ENCODE results near the gene RASSF7. TPM values are rescaled to one million over a fixed set of nuclear protein-coding genes. Genes with fewer than 3 reads are reported as not detected.

RASSF7 gene
- total and polyA plus RNA-seq, 8 donors: 16.7 to 330 (median 94.9) TPM

DNA sequence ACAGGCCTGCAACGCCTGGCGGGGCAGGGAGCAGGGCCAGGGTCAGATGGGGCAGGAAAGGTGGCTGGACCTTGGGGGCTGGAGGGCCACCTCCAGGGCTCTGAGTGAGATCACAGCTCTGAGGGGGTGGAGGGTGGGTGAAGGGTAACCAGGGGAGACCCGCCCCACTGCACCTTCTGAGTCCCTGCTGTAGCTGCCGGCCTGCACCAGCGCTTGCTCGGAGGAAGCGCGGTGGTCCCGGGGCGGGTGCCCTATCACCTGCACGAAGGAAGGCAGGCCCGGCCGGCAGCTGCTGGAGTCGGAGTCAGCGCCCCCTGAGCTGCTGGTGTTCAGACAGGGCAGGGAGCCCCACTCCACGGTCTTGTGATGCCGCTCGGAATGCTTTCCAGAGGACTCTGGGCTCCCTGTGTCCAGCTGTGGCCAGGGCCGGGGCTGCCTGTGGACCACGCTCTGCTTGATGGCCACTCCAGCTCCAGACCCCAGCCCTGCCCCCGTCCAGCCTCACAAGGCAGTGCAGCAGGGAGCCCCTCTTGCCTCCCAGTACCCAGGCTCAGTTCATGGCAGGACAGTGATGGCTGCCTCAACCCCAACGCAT is 4.0 kb upstream of the RASSF7 start:
- WGBS, 5 donors: 83 to 87% (median 85%) methylated on average over 13 to 22 of the region's 22 CpGs
- no peak overlapping the region for H3K27ac ChIP-seq
- intact Hi-C loops (cut with DNase I; ENCODE audit: low total_unique reads): no loop called here
- no peaks in the 10 kb centered on the region for H3K9me3 ChIP-seq
- DNase-seq: no peak
- H3K27me3 ChIP-seq: peaks cover 0 to 79% (median 45%) of the 10 kb centered on the region in 3 donors
- peaks cover 30 to 50% (median 44%) of the 10 kb centered on the region in 4 donors for H3K4me1 ChIP-seq
- H3K4me3 ChIP-seq: no peak overlapping the region
- TF ChIP-seq EP300 (IDR thresholded peaks at IDR 0.05): no peak
- TF ChIP-seq, protein P1, sequence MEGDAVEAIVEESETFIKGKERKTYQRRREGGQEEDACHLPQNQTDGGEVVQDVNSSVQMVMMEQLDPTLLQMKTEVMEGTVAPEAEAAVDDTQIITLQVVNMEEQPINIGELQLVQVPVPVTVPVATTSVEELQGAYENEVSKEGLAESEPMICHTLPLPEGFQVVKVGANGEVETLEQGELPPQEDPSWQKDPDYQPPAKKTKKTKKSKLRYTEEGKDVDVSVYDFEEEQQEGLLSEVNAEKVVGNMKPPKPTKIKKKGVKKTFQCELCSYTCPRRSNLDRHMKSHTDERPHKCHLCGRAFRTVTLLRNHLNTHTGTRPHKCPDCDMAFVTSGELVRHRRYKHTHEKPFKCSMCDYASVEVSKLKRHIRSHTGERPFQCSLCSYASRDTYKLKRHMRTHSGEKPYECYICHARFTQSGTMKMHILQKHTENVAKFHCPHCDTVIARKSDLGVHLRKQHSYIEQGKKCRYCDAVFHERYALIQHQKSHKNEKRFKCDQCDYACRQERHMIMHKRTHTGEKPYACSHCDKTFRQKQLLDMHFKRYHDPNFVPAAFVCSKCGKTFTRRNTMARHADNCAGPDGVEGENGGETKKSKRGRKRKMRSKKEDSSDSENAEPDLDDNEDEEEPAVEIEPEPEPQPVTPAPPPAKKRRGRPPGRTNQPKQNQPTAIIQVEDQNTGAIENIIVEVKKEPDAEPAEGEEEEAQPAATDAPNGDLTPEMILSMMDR (IDR thresholded peaks at IDR 0.05): no peak
- no peak for TF ChIP-seq POLR2A (IDR thresholded peaks at IDR 0.05)
- TF ChIP-seq POLR2AphosphoS5 (IDR thresholded peaks at IDR 0.05): no peak
- no peaks in the 10 kb centered on the region for H3K36me3 ChIP-seq

GRCh38 chr11:557328-558132 is 3.2 kb upstream of the RASSF7 start:
- peaks cover 0 to 72% (median 45%) of the 10 kb centered on the region in 3 donors for H3K27me3 ChIP-seq
- DNase-seq: no peak
- intact Hi-C loops (cut with DNase I; ENCODE audit: low total_unique reads): no loop called here

DNA sequence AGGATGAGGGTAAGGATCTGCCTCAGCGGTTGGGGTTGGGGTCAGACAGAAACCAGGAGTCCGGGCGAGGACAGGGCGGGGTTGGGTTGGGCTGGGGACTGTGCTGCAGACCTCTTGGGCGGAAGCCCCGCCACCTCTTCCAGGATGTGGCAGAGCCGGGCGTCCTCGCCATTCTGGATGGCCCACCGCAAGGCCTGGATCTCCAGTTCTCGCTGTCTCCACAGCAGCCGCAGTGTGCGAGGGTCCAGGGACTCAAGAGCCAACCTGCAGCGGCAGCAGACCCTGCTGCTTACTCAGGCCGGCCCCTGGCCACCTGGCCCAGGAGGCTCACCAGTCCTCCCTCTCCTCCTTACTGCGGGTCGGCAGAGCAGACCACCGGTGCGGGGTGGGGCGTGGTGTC is 2.3 kb upstream of the RASSF7 start:
- 86 to 91% (median 88%) methylated on average over 11 to 20 of the region's 20 CpGs for WGBS, 5 donors
- no peak for TF ChIP-seq POLR2AphosphoS5 (IDR thresholded peaks at IDR 0.05)
- TF ChIP-seq POLR2A (IDR thresholded peaks at IDR 0.05): no peak
- no peak for TF ChIP-seq EP300 (IDR thresholded peaks at IDR 0.05)
- TF ChIP-seq, protein P1 (IDR thresholded peaks at IDR 0.05): no peak

More at GRCh38 chr11:557328-558132, 3.2 kb upstream of the RASSF7 start:
- Histone ChIP-seq H3K4me3 (no peak overlapping the region), H3K27ac (no peak overlapping the region), H3K4me1 (peaks cover 36 to 58% (median 52%) of the 10 kb centered on the region in 4 donors), H3K36me3 (no peaks in the 10 kb centered on the region), H3K9me3 (no peaks in the 10 kb centered on the region)
- WGBS, 5 donors: 83 to 93% (median 88%) methylated on average over 9 to 24 of the region's 24 CpGs
- TF ChIP-seq EP300 (IDR thresholded peaks at IDR 0.05): no peak
- TF ChIP-seq, protein P1 (IDR thresholded peaks at IDR 0.05): no peak
- TF ChIP-seq POLR2A (IDR thresholded peaks at IDR 0.05): no peak
- no peak for TF ChIP-seq POLR2AphosphoS5 (IDR thresholded peaks at IDR 0.05)

GRCh38 chr11:559020-559620 is 1.6 kb upstream of the RASSF7 start:
- TF ChIP-seq POLR2A (IDR thresholded peaks at IDR 0.05): no peak
- no peak for TF ChIP-seq POLR2AphosphoS5 (IDR thresholded peaks at IDR 0.05)
- no peak for TF ChIP-seq EP300 (IDR thresholded peaks at IDR 0.05)
- TF ChIP-seq, protein P1 (IDR thresholded peaks at IDR 0.05): no peak
- intact Hi-C loops (cut with DNase I; ENCODE audit: low total_unique reads): no loop called here
- WGBS, 5 donors: 80 to 100% (median 83%) methylated on average over 3 to 15 of the region's 15 CpGs
- Histone ChIP-seq H3K36me3 (peaks cover 0 to 14% (median 7%) of the 10 kb centered on the region in 4 donors), H3K4me3 (no peak overlapping the region), H3K9me3 (no peaks in the 10 kb centered on the region), H3K27me3 (peaks cover 0 to 56% (median 33%) of the 10 kb centered on the region in 3 donors), H3K27ac (peak overlapping the region in 4 of 5 donors; percentile 9 to 95 (median 90)), H3K4me1 (peaks cover 42 to 69% (median 65%) of the 10 kb centered on the region in 4 donors)
- no peak for DNase-seq

More for the DNA sequence above, 2.3 kb upstream of the RASSF7 start:
- intact Hi-C loops (cut with DNase I; ENCODE audit: low total_unique reads): no loop called here
- peaks cover 0 to 8% (median 4%) of the 10 kb centered on the region in 4 donors for H3K36me3 ChIP-seq
- no peak overlapping the region for H3K27ac ChIP-seq
- no peaks in the 10 kb centered on the region for H3K9me3 ChIP-seq
- no peak for DNase-seq
- peaks cover 44 to 68% (median 62%) of the 10 kb centered on the region in 4 donors for H3K4me1 ChIP-seq
- peaks cover 0 to 62% (median 39%) of the 10 kb centered on the region in 3 donors for H3K27me3 ChIP-seq
- H3K4me3 ChIP-seq: no peak overlapping the region
